Neural progenitor cell (in vitro differentiated cells): ENCODE measurements around the gene ADCY2.

Source experiments
- CTCF ChIP-seq: fragments of 200-600 bp; sonication (generic); IDR thresholded peaks from 2 replicates; pipeline ENCODE4 v1.5.1; 2017; ENCODE audit warnings: antibody characterized with exemption, mild to moderate bottlenecking
- EZH2 ChIP-seq: fragments of 200-600 bp; sonication (generic); IDR thresholded peaks from 2 replicates; pipeline ENCODE4 v1.6.1; 2017; ENCODE audit warnings: antibody characterized with exemption, mild to moderate bottlenecking, moderate library complexity

GRCh38 chr5:7377761-7378160, 18.2 kb upstream of the ADCY2 start:
- no peak for TF ChIP-seq CTCF
- no peak for TF ChIP-seq EZH2
